Upper lobe of left lung (tissue), 6 donors: Measurements from ENCODE around the gene CFTR. TPM values are rescaled to one million over a fixed set of nuclear protein-coding genes. Genes with fewer than 3 reads are reported as not detected.
"Not testable (repeated sequence)": the region's sequence is repeated elsewhere in the genome, so short reads cannot be mapped to it uniquely, and the experiment has no call there.

Experiments
- ATAC-seq, 2 donors: fragments of 200-7000 bp; cut with Tn5 transposase; one replicate each; pipeline ENCODE4 v1.9.1; 2022; ENCODE audit warnings: mild to moderate bottlenecking in 2 of 2, moderate library complexity in 2 of 2; ENCODE audit not compliant: low FRiP score in 2 of 2
- DNase-seq, 2 donors: peaks; one replicate each; pipeline ENCODE4 v3.0.0-alpha.2; 2019 to 2020
- H3K27ac ChIP-seq, 4 donors: fragments of 200-600 bp; sonication (generic); one replicate each; pipeline ENCODE4 v1.5.1; 2016 to 2019
- H3K27me3 ChIP-seq, 4 donors: fragments of 200-600 bp; sonication (generic); one replicate each; pipeline ENCODE4 v1.5.1; 2017 to 2019
- H3K36me3 ChIP-seq, 4 donors: fragments of 200-600 bp; sonication (generic); one replicate each; pipeline ENCODE4 v1.5.1; 2016 to 2019
- H3K4me1 ChIP-seq, 4 donors: fragments of 200-600 bp; sonication (generic); one replicate each; pipeline ENCODE4 v1.5.1; 2018 to 2019
- H3K4me3 ChIP-seq, 4 donors: fragments of 200-600 bp; sonication (generic); one replicate each; pipeline ENCODE4 v1.5.1; 2017 to 2019; ENCODE audit warnings: mild to moderate bottlenecking in 2 of 4, moderate library complexity in 1 of 4
- H3K9me3 ChIP-seq, 4 donors: fragments of 200-600 bp; sonication (generic); one replicate each; pipeline ENCODE4 v1.5.1; 2018 to 2019
- EP300 ChIP-seq, 4 donors: sonication (generic); formaldehyde crosslinking; IDR thresholded peaks; one replicate each; pipeline ENCODE4 v1.5.1; 2017; ENCODE audit warnings: antibody characterized with exemption in 4 of 4, control low read depth in 2 of 4
- POLR2A ChIP-seq, 4 donors: fragments of 450-650 bp; IDR thresholded peaks; one replicate each; pipeline ENCODE4 v1.5.1; 2016 to 2017; ENCODE audit warnings: antibody characterized with exemption in 4 of 4, mild to moderate bottlenecking in 2 of 4
- POLR2AphosphoS5 ChIP-seq, 2 donors: sonication (generic); formaldehyde crosslinking; IDR thresholded peaks; one replicate each; pipeline ENCODE4 v1.5.1; 2017; ENCODE audit warnings: antibody characterized with exemption in 2 of 2
- WGBS, 2 donors: methylation state at CpG; one replicate each; pipeline ENCODE4 v1.1.5; 2017 to 2018; 5-methylcytosine and 5-hydroxymethylcytosine counted together
- total RNA-seq, 6 donors: library from RNA; depleted of rRNA in 4 of 6; stranded (reverse); fragments of >200 nt in 4 of 6; gene quantifications; one replicate each; pipeline versions ENCODE4 v1.1.0 to v1.2.1, GENCODE V29; 2016 to 2021
- TF ChIP-seq, protein P1 (sequence below), 6 experiments: fragments of 450-650 bp in 4 of 6; fragments of 200-600 bp in 2 of 6; sonication (generic) in 2 of 6; IDR thresholded peaks; one replicate each; pipeline ENCODE4 v1.5.1; 2016 to 2019; ENCODE audit warnings: antibody characterized with exemption in 6 of 6
- donor health status: DM: no; HTN: no; CAD: no; lungs with moderate emphysema.
- donor health status: DM: no; HTN: yes; CAD: no; lungs with severe emphysema.

CFTR gene
- total RNA-seq, 6 donors from 2014 or later, result 4.2 to 36.7 (median 24.8) TPM

DNA sequence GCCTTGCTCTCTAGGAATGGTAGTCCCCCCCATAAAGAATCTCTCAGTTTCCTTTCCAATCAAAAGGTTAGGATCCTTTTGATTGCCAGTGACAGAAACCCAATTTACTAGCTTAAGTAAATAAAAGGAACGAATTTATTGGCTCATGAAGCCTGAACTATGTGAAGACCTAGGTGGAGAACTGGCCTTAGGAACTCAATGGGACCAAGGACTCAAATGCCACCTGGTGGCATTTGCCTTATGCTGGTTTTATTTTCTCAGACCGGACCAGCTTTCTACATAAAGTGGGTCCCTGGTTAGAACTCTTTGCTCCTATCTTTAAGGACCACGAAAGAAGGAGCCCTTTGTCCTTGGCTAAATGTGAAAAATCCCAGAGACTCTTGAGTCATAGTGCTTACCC is 25.4 kb downstream of the CFTR start:
- DNase-seq (no peak), ATAC-seq (no peak)
- no peaks in the 10 kb centered on the region for H3K27me3 ChIP-seq
- no peaks in the 10 kb centered on the region for H3K36me3 ChIP-seq
- H3K27ac ChIP-seq, result no peak overlapping the region
- no peak for TF ChIP-seq POLR2AphosphoS5 (IDR thresholded peaks at IDR 0.05)
- TF ChIP-seq, protein P1, sequence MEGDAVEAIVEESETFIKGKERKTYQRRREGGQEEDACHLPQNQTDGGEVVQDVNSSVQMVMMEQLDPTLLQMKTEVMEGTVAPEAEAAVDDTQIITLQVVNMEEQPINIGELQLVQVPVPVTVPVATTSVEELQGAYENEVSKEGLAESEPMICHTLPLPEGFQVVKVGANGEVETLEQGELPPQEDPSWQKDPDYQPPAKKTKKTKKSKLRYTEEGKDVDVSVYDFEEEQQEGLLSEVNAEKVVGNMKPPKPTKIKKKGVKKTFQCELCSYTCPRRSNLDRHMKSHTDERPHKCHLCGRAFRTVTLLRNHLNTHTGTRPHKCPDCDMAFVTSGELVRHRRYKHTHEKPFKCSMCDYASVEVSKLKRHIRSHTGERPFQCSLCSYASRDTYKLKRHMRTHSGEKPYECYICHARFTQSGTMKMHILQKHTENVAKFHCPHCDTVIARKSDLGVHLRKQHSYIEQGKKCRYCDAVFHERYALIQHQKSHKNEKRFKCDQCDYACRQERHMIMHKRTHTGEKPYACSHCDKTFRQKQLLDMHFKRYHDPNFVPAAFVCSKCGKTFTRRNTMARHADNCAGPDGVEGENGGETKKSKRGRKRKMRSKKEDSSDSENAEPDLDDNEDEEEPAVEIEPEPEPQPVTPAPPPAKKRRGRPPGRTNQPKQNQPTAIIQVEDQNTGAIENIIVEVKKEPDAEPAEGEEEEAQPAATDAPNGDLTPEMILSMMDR (IDR thresholded peaks at IDR 0.05), result no peak
- no peak for TF ChIP-seq EP300 (IDR thresholded peaks at IDR 0.05)
- TF ChIP-seq POLR2A (IDR thresholded peaks at IDR 0.05), result no peak
- no peak overlapping the region for H3K4me3 ChIP-seq
- 65 to 67% methylated on average over 3 of the region's 3 CpGs for WGBS, 2 donors
- H3K4me1 ChIP-seq, result no peaks in the 10 kb centered on the region
- H3K9me3 ChIP-seq, result no peaks in the 10 kb centered on the region

DNA sequence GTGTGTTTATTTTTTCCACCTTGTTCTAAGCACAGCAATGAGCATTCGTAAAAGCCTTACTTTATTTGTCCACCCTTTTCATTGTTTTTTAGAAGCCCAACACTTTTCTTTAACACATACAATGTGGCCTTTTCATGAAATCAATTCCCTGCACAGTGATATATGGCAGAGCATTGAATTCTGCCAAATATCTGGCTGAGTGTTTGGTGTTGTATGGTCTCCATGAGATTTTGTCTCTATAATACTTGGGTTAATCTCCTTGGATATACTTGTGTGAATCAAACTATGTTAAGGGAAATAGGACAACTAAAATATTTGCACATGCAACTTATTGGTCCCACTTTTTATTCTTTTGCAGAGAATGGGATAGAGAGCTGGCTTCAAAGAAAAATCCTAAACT is 28.9 kb downstream of the CFTR start:
- Histone ChIP-seq H3K4me1 (no peaks in the 10 kb centered on the region), H3K27ac (no peak overlapping the region), H3K9me3 (no peaks in the 10 kb centered on the region), H3K36me3 (no peaks in the 10 kb centered on the region), H3K27me3 (no peaks in the 10 kb centered on the region), H3K4me3 (no peak overlapping the region)
- WGBS, 2 donors, result 91 to 100% methylated on average over 1 of the region's 1 CpG
- DNase-seq (no peak), ATAC-seq (no peak)
- TF ChIP-seq POLR2AphosphoS5 (IDR thresholded peaks at IDR 0.05) (no peak), POLR2A (IDR thresholded peaks at IDR 0.05) (no peak)
- TF ChIP-seq, protein P1 (IDR thresholded peaks at IDR 0.05), result no peak

DNA sequence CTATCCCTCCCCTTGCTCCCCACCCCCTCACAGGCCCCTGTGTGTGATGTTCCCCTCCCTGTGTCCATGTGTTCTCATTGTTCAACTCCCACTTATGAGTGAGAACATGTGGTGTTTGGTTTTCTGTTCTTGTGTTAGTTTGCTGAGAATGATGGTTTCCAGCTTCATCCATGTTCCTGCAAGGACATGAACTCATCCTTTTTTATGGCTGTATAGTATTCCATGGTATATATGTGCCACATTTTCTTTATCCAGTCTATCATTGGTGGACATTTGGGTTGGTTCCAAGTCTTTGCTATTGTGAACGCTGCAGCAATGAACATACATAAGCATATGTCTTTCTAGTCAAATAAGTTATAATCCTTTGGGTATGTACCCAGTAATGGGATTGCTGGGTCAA is 37.4 kb downstream of the CFTR start:
- H3K4me1 ChIP-seq, H3K27me3 ChIP-seq, H3K9me3 ChIP-seq, DNase-seq, H3K27ac ChIP-seq, ATAC-seq, H3K4me3 ChIP-seq, H3K36me3 ChIP-seq: not testable (repeated sequence)
- 89 to 93% methylated on average over 1 of the region's 1 CpG for WGBS, 2 donors

DNA sequence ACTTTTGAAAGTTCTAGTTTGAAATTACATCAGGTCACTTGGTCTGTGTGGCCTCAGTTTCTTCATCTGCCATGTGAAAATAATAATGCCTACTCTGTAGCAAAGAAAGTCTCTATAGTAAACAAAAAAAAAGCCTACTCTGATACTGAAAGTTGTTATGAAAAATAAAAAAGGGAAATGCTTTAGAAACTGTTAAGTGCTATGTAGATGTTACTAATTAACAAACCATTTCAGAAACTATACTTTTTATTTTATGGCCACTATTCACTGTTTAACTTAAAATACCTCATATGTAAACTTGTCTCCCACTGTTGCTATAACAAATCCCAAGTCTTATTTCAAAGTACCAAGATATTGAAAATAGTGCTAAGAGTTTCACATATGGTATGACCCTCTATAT is 50.6 kb downstream of the CFTR start:
- no peak overlapping the region for H3K4me3 ChIP-seq
- TF ChIP-seq POLR2AphosphoS5 (IDR thresholded peaks at IDR 0.05) (no peak), POLR2A (IDR thresholded peaks at IDR 0.05) (no peak), EP300 (IDR thresholded peaks at IDR 0.05) (no peak)
- TF ChIP-seq, protein P1 (IDR thresholded peaks at IDR 0.05), result no peak
- no peaks in the 10 kb centered on the region for H3K27me3 ChIP-seq
- no peaks in the 10 kb centered on the region for H3K9me3 ChIP-seq
- no peaks in the 10 kb centered on the region for H3K4me1 ChIP-seq
- no peaks in the 10 kb centered on the region for H3K36me3 ChIP-seq
- DNase-seq (no peak), ATAC-seq (no peak)
- H3K27ac ChIP-seq, result no peak overlapping the region

DNA sequence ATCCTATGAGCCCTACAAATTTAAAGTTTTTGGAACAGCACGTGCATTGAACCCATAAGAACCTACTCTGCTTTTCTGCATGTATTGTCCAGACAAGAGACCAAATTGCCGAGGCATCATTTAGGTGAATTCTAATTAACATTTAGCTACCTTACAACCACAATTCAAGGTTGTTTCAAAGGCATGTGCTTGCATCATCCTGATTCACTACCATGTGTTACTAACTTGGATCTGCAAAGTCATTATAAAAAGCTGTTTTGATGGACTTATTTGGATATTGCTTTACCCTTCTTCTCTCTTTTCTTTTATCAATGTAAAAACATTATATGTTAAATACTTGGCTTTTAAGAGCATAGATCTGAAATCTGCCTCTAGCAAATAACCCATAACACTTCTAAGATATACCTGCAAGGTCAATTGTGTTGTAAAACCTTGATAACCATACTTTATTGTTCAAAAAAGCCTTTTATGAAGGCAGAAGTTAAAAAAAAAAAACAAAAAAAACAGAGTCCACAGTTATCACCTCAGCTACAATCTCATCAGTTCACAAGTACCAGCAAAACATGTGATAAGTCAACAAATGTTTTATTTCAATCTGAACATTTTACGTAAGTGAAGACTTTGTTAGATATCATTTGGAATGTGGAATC is 51.9 kb downstream of the CFTR start:
- no peaks in the 10 kb centered on the region for H3K27me3 ChIP-seq
- WGBS, 2 donors, result 78 to 88% methylated on average over 3 of the region's 3 CpGs
- no peaks in the 10 kb centered on the region for H3K9me3 ChIP-seq
- H3K36me3 ChIP-seq, result no peaks in the 10 kb centered on the region
- H3K27ac ChIP-seq, result no peak overlapping the region
- DNase-seq (no peak), ATAC-seq (no peak)
- no peak for TF ChIP-seq EP300 (IDR thresholded peaks at IDR 0.05)
- TF ChIP-seq POLR2AphosphoS5 (IDR thresholded peaks at IDR 0.05), result no peak
- no peak for TF ChIP-seq POLR2A (IDR thresholded peaks at IDR 0.05)
- TF ChIP-seq, protein P1 (IDR thresholded peaks at IDR 0.05), result no peak
- no peak overlapping the region for H3K4me3 ChIP-seq
- H3K4me1 ChIP-seq, result no peaks in the 10 kb centered on the region
